Liver (tissue), 9 donors: ENCODE data around the gene COA1. TPM values are rescaled to one million over a fixed set of nuclear protein-coding genes. Genes with fewer than 3 reads are reported as not detected.

Source experiments
- DNase-seq: peaks from one replicate; pipeline ENCODE4 v3.0.0-alpha.2; 2017; ENCODE audit warnings: low spot score
- H3K27ac ChIP-seq, 2 donors: one replicate each; pipeline ENCODE4 v1.7.0; 2013; ENCODE audit warnings: inconsistent platforms in 2 of 2, low read length in 2 of 2, control low read depth in 1 of 2, low read depth in 1 of 2, mild to moderate bottlenecking in 1 of 2
- H3K27me3 ChIP-seq, 4 donors: one replicate each; pipeline versions ENCODE4 v1.6.1 to v1.7.0; 2013; ENCODE audit warnings: low read length in 3 of 4, inconsistent platforms in 1 of 4, mild to moderate bottlenecking in 1 of 4, moderate library complexity in 1 of 4; ENCODE audit not compliant: control insufficient read depth in 4 of 4, insufficient read depth in 4 of 4
- H3K36me3 ChIP-seq, 4 donors: one replicate each; pipeline versions ENCODE4 v1.6.1 to v1.7.0; 2013; ENCODE audit warnings: low read length in 3 of 4, mild to moderate bottlenecking in 3 of 4, low read depth in 1 of 4, moderate library complexity in 1 of 4; ENCODE audit not compliant: control insufficient read depth in 4 of 4, insufficient read depth in 3 of 4
- H3K4me1 ChIP-seq, 4 donors: one replicate each; pipeline versions ENCODE4 v1.6.1 to v1.7.0; 2013; ENCODE audit warnings: low read length in 3 of 4, mild to moderate bottlenecking in 3 of 4, moderate library complexity in 1 of 4; ENCODE audit not compliant: control insufficient read depth in 4 of 4, insufficient read depth in 4 of 4
- H3K4me3 ChIP-seq, 3 donors: one replicate each; pipeline versions ENCODE4 v1.6.1 to v1.7.0; 2013; ENCODE audit warnings: low read length in 3 of 3, control low read depth in 1 of 3, low read depth in 1 of 3, mild to moderate bottlenecking in 1 of 3
- H3K9ac ChIP-seq, 2 donors: one replicate each; pipeline ENCODE4 v1.7.0; 2013; ENCODE audit warnings: low read length in 2 of 2, mild to moderate bottlenecking in 2 of 2, moderate library complexity in 2 of 2, control low read depth in 1 of 2, low read depth in 1 of 2
- H3K9me3 ChIP-seq, 4 donors: one replicate each; pipeline versions ENCODE4 v1.6.1 to v1.7.0; 2013; ENCODE audit warnings: low read length in 3 of 4; ENCODE audit not compliant: control insufficient read depth in 4 of 4
- EGR1 ChIP-seq, 2 donors: IDR thresholded peaks; 2 replicates each; pipeline ENCODE4 v1.6.1; 2016 to 2018; ENCODE audit warnings: antibody characterized with exemption in 2 of 2, low read depth in 2 of 2
- FOXA1 ChIP-seq: IDR thresholded peaks from 2 replicates; pipeline ENCODE4 v1.6.1; 2016; ENCODE audit warnings: antibody characterized with exemption
- FOXA2 ChIP-seq: IDR thresholded peaks from 2 replicates; pipeline ENCODE4 v1.6.1; 2016; ENCODE audit warnings: antibody characterized with exemption
- GABPA ChIP-seq, 2 donors: IDR thresholded peaks in 1 of 2; conservative IDR thresholded peaks in 1 of 2; 2 replicates each; pipeline ENCODE4 v1.6.1; 2016; ENCODE audit warnings: antibody characterized with exemption in 2 of 2, mild to moderate bottlenecking in 1 of 2, moderate library complexity in 1 of 2
- HNF4A ChIP-seq, 2 donors: conservative IDR thresholded peaks; 2 replicates each; pipeline ENCODE4 v1.6.1; 2016; ENCODE audit warnings: antibody characterized with exemption in 2 of 2, mild to moderate bottlenecking in 2 of 2
- HNF4G ChIP-seq: IDR thresholded peaks from 2 replicates; pipeline ENCODE4 v1.6.1; 2016; ENCODE audit warnings: antibody characterized with exemption
- JUND ChIP-seq, 2 donors: IDR thresholded peaks; 2 replicates each; pipeline ENCODE4 v1.6.1; 2016; ENCODE audit warnings: antibody characterized with exemption in 2 of 2
- NR2F2 ChIP-seq: IDR thresholded peaks from 2 replicates; pipeline ENCODE4 v1.6.1; 2016; ENCODE audit warnings: antibody characterized with exemption
- RAD21 ChIP-seq, 2 donors: IDR thresholded peaks; 2 replicates each; pipeline ENCODE4 v1.6.1; 2016; ENCODE audit warnings: antibody characterized with exemption in 2 of 2, mild to moderate bottlenecking in 2 of 2
- RXRA ChIP-seq, 2 donors: IDR thresholded peaks; 2 replicates each; pipeline ENCODE4 v1.6.1; 2017 to 2018; ENCODE audit warnings: antibody characterized with exemption in 2 of 2, mild to moderate bottlenecking in 1 of 2
- SP1 ChIP-seq: IDR thresholded peaks from 2 replicates; pipeline ENCODE4 v1.6.1; 2018; ENCODE audit warnings: antibody characterized with exemption, mild to moderate bottlenecking
- TAF1 ChIP-seq: conservative IDR thresholded peaks from 2 replicates; pipeline ENCODE4 v1.6.1; 2016; ENCODE audit warnings: antibody characterized with exemption, mild to moderate bottlenecking
- YY1 ChIP-seq: IDR thresholded peaks from 2 replicates; pipeline ENCODE4 v1.6.1; 2016; ENCODE audit warnings: antibody characterized with exemption, mild to moderate bottlenecking
- WGBS: extraction: QIAGEN DNeasy Blood & Tissue Kit; methylation state at CpG from one replicate; pipeline ENCODE4 v1.1.7; 2013; 5-methylcytosine and 5-hydroxymethylcytosine counted together
- polyA plus RNA-seq, 2 donors: library from polyadenylated mRNA; stranded (reverse) in 1 of 2; unstranded in 1 of 2; fragments of 200-250 nt in 1 of 2; fragments of >200 nt in 1 of 2; fragmentation: Nextera tagmentation in 1 of 2; extraction: Ambion mirVana in 1 of 2; gene quantifications; one replicate each; pipeline versions ENCODE4 v1.2.1 to v1.2.3, GENCODE V29; 2013 to 2015
- total RNA-seq, 2 donors: library from RNA; depleted of rRNA; stranded (reverse); fragments of >200 nt; gene quantifications; one replicate each; pipeline ENCODE4 v1.2.3, GENCODE V29; 2014
- TF ChIP-seq, protein P1 (sequence below): IDR thresholded peaks from 2 replicates; pipeline ENCODE4 v1.6.1; 2016; ENCODE audit warnings: antibody characterized with exemption
- TF ChIP-seq, protein P2 (sequence below): fragments of 150-350 bp; IDR thresholded peaks from 2 replicates; pipeline ENCODE4 v1.5.1; 2017; ENCODE audit warnings: improper control_type of control experiment, low read depth, low read length; ENCODE audit not compliant: missing input control
- TF ChIP-seq, protein P3 (sequence below): IDR thresholded peaks from 2 replicates; pipeline ENCODE4 v1.6.1; 2016; ENCODE audit warnings: antibody characterized with exemption, mild to moderate bottlenecking
- TF ChIP-seq, protein P4 (sequence below): IDR thresholded peaks from 2 replicates; pipeline ENCODE4 v1.6.1; 2016; ENCODE audit warnings: antibody characterized with exemption
- donor health status: healthy.
- donor health status: healthy.
- donor health status: healthy.
- donor health status: healthy.
- donor health status: healthy.

Gene COA1
- total and polyA plus RNA-seq, 4 donors = 16.6 to 37.8 (median 29.4) TPM

DNA sequence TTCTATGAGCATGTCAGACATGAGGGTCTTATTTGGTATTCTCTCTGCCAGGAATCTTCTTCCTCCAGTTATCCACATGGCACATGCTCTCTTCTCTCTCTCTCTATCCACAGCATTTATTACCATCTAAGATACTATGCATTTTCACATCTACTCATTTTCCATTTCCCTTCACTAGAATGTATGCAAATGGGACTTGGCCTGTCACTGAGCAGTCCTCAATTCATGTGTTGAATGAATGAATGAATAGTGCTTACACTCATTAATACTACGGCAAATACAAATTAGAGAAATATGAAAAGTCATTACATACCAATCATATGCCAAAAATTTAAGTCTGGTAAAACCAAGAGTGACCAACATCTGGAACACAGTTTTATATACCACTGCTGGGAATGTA is 34.0 kb downstream of the COA1 start:
- Histone ChIP-seq H3K27ac (no peak overlapping the region), H3K36me3 (no peaks in the 10 kb centered on the region), H3K9me3 (no peaks in the 10 kb centered on the region), H3K4me1 (peaks cover 0 to 3% (median 0%) of the 10 kb centered on the region in 4 donors), H3K9ac (no peak overlapping the region), H3K27me3 (no peaks in the 10 kb centered on the region), H3K4me3 (no peak overlapping the region)
- TF ChIP-seq FOXA1 = no peak
- TF ChIP-seq NR2F2 = no peak
- no peak for TF ChIP-seq FOXA2
- TF ChIP-seq, protein P1, sequence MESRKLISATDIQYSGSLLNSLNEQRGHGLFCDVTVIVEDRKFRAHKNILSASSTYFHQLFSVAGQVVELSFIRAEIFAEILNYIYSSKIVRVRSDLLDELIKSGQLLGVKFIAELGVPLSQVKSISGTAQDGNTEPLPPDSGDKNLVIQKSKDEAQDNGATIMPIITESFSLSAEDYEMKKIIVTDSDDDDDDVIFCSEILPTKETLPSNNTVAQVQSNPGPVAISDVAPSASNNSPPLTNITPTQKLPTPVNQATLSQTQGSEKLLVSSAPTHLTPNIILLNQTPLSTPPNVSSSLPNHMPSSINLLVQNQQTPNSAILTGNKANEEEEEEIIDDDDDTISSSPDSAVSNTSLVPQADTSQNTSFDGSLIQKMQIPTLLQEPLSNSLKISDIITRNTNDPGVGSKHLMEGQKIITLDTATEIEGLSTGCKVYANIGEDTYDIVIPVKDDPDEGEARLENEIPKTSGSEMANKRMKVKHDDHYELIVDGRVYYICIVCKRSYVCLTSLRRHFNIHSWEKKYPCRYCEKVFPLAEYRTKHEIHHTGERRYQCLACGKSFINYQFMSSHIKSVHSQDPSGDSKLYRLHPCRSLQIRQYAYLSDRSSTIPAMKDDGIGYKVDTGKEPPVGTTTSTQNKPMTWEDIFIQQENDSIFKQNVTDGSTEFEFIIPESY = no peak
- TF ChIP-seq, protein P2, sequence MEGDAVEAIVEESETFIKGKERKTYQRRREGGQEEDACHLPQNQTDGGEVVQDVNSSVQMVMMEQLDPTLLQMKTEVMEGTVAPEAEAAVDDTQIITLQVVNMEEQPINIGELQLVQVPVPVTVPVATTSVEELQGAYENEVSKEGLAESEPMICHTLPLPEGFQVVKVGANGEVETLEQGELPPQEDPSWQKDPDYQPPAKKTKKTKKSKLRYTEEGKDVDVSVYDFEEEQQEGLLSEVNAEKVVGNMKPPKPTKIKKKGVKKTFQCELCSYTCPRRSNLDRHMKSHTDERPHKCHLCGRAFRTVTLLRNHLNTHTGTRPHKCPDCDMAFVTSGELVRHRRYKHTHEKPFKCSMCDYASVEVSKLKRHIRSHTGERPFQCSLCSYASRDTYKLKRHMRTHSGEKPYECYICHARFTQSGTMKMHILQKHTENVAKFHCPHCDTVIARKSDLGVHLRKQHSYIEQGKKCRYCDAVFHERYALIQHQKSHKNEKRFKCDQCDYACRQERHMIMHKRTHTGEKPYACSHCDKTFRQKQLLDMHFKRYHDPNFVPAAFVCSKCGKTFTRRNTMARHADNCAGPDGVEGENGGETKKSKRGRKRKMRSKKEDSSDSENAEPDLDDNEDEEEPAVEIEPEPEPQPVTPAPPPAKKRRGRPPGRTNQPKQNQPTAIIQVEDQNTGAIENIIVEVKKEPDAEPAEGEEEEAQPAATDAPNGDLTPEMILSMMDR = no peak
- TF ChIP-seq HNF4A (conservative IDR thresholded peaks at IDR 0.05) = no peak
- no peak for TF ChIP-seq SP1
- no peak for DNase-seq
- 97% methylated on average over 1 of the region's 1 CpG for WGBS

DNA sequence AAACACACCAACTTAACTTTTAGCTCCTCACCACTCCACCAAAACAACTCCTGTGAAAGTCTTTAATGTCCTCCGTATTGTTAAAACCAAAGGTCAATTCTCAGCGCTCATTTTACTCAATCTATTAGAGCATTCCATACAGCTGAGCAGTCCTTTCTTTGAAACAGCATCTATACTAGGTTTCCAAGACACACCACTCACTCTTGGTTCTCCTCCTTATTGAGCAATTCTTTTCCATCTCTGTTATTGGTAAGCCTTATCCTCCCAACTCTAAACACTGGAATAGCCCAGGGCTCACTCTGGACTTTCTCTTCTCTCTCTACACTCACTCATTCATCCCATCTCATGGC is 34.9 kb downstream of the COA1 start:
- Histone ChIP-seq H3K4me3 (no peak overlapping the region), H3K4me1 (peaks cover 0 to 3% (median 0%) of the 10 kb centered on the region in 4 donors), H3K9ac (no peak overlapping the region), H3K36me3 (no peaks in the 10 kb centered on the region), H3K9me3 (no peaks in the 10 kb centered on the region), H3K27ac (no peak overlapping the region), H3K27me3 (no peaks in the 10 kb centered on the region)
- WGBS = 87% methylated on average over 2 of the region's 2 CpGs
- TF ChIP-seq YY1 (no peak), SP1 (no peak), FOXA1 (no peak), JUND (IDR thresholded peaks at IDR 0.05) (no peak), RAD21 (IDR thresholded peaks at IDR 0.05) (no peak), RXRA (IDR thresholded peaks at IDR 0.05) (no peak), EGR1 (IDR thresholded peaks at IDR 0.05; ENCODE audit: low read depth in 2 of 2) (no peak), HNF4G (no peak), TAF1 (no peak), NR2F2 (no peak), GABPA (IDR thresholded peaks at IDR 0.05 in 1 of 2, conservative IDR thresholded peaks at IDR 0.05 in 1 of 2) (no peak), HNF4A (conservative IDR thresholded peaks at IDR 0.05) (no peak)
- TF ChIP-seq, protein P3, sequence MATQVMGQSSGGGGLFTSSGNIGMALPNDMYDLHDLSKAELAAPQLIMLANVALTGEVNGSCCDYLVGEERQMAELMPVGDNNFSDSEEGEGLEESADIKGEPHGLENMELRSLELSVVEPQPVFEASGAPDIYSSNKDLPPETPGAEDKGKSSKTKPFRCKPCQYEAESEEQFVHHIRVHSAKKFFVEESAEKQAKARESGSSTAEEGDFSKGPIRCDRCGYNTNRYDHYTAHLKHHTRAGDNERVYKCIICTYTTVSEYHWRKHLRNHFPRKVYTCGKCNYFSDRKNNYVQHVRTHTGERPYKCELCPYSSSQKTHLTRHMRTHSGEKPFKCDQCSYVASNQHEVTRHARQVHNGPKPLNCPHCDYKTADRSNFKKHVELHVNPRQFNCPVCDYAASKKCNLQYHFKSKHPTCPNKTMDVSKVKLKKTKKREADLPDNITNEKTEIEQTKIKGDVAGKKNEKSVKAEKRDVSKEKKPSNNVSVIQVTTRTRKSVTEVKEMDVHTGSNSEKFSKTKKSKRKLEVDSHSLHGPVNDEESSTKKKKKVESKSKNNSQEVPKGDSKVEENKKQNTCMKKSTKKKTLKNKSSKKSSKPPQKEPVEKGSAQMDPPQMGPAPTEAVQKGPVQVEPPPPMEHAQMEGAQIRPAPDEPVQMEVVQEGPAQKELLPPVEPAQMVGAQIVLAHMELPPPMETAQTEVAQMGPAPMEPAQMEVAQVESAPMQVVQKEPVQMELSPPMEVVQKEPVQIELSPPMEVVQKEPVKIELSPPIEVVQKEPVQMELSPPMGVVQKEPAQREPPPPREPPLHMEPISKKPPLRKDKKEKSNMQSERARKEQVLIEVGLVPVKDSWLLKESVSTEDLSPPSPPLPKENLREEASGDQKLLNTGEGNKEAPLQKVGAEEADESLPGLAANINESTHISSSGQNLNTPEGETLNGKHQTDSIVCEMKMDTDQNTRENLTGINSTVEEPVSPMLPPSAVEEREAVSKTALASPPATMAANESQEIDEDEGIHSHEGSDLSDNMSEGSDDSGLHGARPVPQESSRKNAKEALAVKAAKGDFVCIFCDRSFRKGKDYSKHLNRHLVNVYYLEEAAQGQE = no peak
- TF ChIP-seq, protein P1 = no peak
- TF ChIP-seq, protein P2 = no peak
- TF ChIP-seq, protein P4, sequence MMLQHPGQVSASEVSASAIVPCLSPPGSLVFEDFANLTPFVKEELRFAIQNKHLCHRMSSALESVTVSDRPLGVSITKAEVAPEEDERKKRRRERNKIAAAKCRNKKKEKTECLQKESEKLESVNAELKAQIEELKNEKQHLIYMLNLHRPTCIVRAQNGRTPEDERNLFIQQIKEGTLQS = no peak
- DNase-seq = no peak
